ENCODE results near the gene NOVA2. TPM values are rescaled to one million over a fixed set of nuclear protein-coding genes. Genes with fewer than 3 reads are reported as not detected.

NOVA2 gene
- total RNA-seq, 1 experiment from 2014 or later = 11.3 TPM

DNA sequence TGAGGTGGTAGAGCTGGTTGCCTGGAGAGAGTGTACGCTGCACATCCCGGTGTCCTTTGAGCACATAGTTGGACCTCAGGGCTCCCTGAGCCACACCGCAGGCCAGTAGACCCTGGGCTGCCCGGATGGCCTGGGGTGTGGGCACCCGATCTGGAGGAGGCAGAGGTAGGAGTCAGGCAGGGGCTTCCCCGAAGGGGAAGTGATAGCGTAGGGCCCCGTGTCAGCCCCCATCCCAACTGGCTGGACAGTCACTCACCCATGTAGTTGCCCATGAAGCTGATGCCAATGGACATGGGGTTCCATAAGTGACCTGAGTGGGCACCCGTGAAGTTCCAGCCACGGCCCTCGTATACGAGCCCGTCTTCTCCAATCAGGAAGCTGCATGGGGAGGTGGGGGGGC is 45.6 kb upstream of the NOVA2 start:
- CTCF ChIA-PET = interaction anchor here (0.6 to 6.3 kb wide), 8 partner anchors 9 to 480 kb away, joined by 3 to 76 read pairs (median 4); no protein-coding TSS in a partner anchor
- Mint-ChIP-seq H3K9me3 (no peaks in the 10 kb centered on the region), H3K4me1 (peaks cover 32% of the 10 kb centered on the region), H3K27ac (no peak overlapping the region), H3K4me3 (no peak overlapping the region), H3K27me3 (ENCODE audit: low read depth) (peaks cover 22% of the 10 kb centered on the region), H3K36me3 (no peaks in the 10 kb centered on the region)
- no peak for TF ChIP-seq TCF7 (CRISPR knock-in tag; IDR thresholded peaks at IDR 0.05; ENCODE audit: low read depth)
- TF ChIP-seq, protein P1, sequence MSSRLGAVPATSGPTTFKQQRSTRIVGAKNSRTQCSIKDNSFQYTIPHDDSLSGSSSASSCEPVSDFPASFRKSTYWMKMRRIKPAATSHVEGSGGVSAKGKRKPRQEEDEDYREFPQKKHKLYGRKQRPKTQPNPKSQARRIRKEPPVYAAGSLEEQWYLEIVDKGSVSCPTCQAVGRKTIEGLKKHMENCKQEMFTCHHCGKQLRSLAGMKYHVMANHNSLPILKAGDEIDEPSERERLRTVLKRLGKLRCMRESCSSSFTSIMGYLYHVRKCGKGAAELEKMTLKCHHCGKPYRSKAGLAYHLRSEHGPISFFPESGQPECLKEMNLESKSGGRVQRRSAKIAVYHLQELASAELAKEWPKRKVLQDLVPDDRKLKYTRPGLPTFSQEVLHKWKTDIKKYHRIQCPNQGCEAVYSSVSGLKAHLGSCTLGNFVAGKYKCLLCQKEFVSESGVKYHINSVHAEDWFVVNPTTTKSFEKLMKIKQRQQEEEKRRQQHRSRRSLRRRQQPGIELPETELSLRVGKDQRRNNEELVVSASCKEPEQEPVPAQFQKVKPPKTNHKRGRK (CRISPR knock-in tag; IDR thresholded peaks at IDR 0.05; ENCODE audit: borderline replicate concordance) = no peak
- TF ChIP-seq MYBL2 (CRISPR knock-in tag; IDR thresholded peaks at IDR 0.05) = no peak
- no peak for TF ChIP-seq CREM (CRISPR knock-in tag; IDR thresholded peaks at IDR 0.05)
- POLR2A ChIA-PET = no interaction called here
- no peak for ATAC-seq
- no peak for DNase-seq (ENCODE audit: low spot score)

DNA sequence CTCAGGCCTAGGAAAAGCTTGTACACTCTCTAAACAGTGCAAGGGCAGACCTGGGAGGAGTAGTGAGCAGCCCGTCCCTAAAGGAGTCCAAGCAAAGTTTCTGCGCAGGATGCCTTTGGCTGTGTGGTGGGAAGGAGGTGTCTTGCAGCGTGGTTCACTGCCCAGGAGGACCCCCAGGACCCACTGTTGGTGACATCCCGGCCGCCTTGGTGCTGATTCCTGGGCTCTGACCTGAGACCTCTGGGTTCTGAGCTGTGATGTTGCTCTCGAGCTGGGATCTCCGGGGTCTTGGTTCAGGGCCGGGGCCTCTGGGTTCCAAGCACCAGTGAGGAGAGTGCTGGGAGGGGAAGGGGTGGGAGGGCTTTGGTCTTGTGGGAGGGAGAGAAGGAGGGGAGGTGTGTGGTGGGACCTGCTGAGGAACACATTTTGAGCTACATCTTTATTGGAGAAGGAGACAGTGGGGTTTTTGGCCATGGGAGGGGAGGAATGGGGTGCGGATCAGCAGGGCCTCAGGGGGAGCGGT is 45.1 kb upstream of the NOVA2 start:
- TF ChIP-seq SOX15 (CRISPR knock-in tag; IDR thresholded peaks at IDR 0.05) = no peak
- TF ChIP-seq, protein P2, sequence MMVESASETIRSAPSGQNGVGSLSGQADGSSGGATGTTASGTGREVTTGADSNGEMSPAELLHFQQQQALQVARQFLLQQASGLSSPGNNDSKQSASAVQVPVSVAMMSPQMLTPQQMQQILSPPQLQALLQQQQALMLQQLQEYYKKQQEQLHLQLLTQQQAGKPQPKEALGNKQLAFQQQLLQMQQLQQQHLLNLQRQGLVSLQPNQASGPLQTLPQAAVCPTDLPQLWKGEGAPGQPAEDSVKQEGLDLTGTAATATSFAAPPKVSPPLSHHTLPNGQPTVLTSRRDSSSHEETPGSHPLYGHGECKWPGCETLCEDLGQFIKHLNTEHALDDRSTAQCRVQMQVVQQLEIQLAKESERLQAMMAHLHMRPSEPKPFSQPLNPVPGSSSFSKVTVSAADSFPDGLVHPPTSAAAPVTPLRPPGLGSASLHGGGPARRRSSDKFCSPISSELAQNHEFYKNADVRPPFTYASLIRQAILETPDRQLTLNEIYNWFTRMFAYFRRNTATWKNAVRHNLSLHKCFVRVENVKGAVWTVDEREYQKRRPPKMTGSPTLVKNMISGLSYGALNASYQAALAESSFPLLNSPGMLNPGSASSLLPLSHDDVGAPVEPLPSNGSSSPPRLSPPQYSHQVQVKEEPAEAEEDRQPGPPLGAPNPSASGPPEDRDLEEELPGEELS (CRISPR knock-in tag; IDR thresholded peaks at IDR 0.05) = no peak
- TF ChIP-seq, protein P3, sequence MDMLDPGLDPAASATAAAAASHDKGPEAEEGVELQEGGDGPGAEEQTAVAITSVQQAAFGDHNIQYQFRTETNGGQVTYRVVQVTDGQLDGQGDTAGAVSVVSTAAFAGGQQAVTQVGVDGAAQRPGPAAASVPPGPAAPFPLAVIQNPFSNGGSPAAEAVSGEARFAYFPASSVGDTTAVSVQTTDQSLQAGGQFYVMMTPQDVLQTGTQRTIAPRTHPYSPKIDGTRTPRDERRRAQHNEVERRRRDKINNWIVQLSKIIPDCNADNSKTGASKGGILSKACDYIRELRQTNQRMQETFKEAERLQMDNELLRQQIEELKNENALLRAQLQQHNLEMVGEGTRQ (CRISPR knock-in tag; IDR thresholded peaks at IDR 0.05) = no peak
- TF ChIP-seq, protein P4, sequence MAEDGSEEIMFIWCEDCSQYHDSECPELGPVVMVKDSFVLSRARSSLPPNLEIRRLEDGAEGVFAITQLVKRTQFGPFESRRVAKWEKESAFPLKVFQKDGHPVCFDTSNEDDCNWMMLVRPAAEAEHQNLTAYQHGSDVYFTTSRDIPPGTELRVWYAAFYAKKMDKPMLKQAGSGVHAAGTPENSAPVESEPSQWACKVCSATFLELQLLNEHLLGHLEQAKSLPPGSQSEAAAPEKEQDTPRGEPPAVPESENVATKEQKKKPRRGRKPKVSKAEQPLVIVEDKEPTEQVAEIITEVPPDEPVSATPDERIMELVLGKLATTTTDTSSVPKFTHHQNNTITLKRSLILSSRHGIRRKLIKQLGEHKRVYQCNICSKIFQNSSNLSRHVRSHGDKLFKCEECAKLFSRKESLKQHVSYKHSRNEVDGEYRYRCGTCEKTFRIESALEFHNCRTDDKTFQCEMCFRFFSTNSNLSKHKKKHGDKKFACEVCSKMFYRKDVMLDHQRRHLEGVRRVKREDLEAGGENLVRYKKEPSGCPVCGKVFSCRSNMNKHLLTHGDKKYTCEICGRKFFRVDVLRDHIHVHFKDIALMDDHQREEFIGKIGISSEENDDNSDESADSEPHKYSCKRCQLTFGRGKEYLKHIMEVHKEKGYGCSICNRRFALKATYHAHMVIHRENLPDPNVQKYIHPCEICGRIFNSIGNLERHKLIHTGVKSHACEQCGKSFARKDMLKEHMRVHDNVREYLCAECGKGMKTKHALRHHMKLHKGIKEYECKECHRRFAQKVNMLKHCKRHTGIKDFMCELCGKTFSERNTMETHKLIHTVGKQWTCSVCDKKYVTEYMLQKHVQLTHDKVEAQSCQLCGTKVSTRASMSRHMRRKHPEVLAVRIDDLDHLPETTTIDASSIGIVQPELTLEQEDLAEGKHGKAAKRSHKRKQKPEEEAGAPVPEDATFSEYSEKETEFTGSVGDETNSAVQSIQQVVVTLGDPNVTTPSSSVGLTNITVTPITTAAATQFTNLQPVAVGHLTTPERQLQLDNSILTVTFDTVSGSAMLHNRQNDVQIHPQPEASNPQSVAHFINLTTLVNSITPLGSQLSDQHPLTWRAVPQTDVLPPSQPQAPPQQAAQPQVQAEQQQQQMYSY (CRISPR knock-in tag; IDR thresholded peaks at IDR 0.05) = no peak
- TF ChIP-seq, protein P5, sequence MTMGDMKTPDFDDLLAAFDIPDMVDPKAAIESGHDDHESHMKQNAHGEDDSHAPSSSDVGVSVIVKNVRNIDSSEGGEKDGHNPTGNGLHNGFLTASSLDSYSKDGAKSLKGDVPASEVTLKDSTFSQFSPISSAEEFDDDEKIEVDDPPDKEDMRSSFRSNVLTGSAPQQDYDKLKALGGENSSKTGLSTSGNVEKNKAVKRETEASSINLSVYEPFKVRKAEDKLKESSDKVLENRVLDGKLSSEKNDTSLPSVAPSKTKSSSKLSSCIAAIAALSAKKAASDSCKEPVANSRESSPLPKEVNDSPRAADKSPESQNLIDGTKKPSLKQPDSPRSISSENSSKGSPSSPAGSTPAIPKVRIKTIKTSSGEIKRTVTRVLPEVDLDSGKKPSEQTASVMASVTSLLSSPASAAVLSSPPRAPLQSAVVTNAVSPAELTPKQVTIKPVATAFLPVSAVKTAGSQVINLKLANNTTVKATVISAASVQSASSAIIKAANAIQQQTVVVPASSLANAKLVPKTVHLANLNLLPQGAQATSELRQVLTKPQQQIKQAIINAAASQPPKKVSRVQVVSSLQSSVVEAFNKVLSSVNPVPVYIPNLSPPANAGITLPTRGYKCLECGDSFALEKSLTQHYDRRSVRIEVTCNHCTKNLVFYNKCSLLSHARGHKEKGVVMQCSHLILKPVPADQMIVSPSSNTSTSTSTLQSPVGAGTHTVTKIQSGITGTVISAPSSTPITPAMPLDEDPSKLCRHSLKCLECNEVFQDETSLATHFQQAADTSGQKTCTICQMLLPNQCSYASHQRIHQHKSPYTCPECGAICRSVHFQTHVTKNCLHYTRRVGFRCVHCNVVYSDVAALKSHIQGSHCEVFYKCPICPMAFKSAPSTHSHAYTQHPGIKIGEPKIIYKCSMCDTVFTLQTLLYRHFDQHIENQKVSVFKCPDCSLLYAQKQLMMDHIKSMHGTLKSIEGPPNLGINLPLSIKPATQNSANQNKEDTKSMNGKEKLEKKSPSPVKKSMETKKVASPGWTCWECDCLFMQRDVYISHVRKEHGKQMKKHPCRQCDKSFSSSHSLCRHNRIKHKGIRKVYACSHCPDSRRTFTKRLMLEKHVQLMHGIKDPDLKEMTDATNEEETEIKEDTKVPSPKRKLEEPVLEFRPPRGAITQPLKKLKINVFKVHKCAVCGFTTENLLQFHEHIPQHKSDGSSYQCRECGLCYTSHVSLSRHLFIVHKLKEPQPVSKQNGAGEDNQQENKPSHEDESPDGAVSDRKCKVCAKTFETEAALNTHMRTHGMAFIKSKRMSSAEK (CRISPR knock-in tag; IDR thresholded peaks at IDR 0.05; ENCODE audit: borderline replicate concordance) = no peak
- TF ChIP-seq ZNF396 (CRISPR knock-in tag; IDR thresholded peaks at IDR 0.05; ENCODE audit: borderline replicate concordance) = no peak
- TF ChIP-seq CREM (CRISPR knock-in tag; IDR thresholded peaks at IDR 0.05) = no peak
- no peak for TF ChIP-seq JAZF1 (CRISPR knock-in tag; IDR thresholded peaks at IDR 0.05)
- TF ChIP-seq PRRX2 (CRISPR knock-in tag; IDR thresholded peaks at IDR 0.05) = no peak
- no peak for TF ChIP-seq FOXJ3 (CRISPR knock-in tag; IDR thresholded peaks at IDR 0.05; ENCODE audit: borderline replicate concordance)
- no peak for TF ChIP-seq ZNF416 (CRISPR knock-in tag; IDR thresholded peaks at IDR 0.05)
- H3K4me3 Mint-ChIP-seq = no peak overlapping the region
- no peaks in the 10 kb centered on the region for H3K36me3 Mint-ChIP-seq
- no peak overlapping the region for H3K27ac Mint-ChIP-seq
- DNase-seq (ENCODE audit: low spot score) (no peak), ATAC-seq (no peak)
- no peaks in the 10 kb centered on the region for H3K9me3 Mint-ChIP-seq
- peaks cover 26% of the 10 kb centered on the region for H3K27me3 Mint-ChIP-seq (ENCODE audit: low read depth)
- CTCF ChIA-PET = interaction anchor here (0.9 to 6.3 kb wide), 6 partner anchors 9 to 105 kb away, joined by 4 to 76 read pairs (median 8); no protein-coding TSS in a partner anchor
- POLR2A ChIA-PET = no interaction called here
- peaks cover 33% of the 10 kb centered on the region for H3K4me1 Mint-ChIP-seq
